ENCODE results near the gene HMCN2.

HMCN2 gene

DNA sequence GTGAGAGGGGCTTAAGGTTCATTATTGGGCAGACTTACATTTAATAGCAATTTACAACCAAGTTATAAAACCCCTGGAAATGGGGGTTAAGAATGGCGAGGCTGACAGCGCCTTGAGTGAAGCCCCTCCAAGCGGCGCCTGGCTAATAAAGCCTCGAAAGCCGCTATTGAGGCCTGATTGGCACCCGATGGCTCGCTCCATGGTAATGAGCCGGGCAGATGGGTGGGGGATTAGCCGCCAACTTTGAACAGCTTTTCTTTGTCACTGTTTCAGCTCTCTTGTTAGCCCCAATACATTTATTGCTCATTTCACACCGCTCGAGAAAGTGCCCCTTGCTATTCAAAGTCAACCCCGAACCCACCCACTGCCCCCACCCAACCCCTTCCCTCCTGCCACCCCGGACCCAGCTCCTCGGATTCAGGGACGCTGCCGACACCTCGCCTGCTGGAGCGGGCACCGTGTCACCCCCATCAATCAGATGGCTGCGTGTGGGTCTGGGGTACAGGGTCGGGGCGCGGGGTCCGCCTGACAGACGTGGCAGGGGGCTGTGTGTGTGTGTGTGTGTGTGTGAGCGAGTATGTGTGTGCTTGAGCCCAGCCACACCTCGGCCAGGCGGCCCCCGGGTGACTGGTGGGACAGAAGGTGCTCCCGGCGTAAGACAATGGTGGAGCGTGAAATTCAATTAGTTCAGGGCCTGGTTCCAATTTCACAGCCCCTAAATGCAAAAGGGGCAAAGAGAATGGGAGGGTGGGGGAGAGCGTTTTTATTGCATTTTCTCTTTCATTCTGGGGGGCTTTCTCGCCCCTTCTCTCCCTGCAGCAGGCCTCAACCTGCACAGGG is 213.4 kb downstream of the HMCN2 start:
- DNase-seq: no peak

DNA sequence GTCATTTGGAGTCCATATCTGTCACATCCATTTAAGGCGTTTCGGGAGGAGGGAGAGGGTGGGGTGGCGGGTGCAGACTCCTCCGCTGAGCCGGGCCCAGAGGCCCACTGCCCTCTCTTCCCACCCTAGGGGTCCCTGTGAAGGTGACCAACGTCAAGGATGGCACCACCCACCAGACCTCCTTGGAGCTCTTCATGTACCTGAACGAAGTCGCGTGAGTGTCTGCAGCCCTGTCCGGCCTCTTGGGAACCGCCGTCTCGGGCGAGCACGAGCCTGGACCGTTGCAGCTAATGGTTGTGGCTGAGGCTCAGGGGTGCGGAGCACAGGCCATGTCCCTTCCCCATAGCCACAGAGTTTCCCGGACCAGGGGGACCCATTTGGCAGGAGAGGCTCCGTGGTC is 214.0 kb downstream of the HMCN2 start:
- no peak for DNase-seq

- no peak for DNase-seq
Observed at GRCh38 chr9:130480673-130481072, 215.1 kb downstream of the HMCN2 start.

DNA sequence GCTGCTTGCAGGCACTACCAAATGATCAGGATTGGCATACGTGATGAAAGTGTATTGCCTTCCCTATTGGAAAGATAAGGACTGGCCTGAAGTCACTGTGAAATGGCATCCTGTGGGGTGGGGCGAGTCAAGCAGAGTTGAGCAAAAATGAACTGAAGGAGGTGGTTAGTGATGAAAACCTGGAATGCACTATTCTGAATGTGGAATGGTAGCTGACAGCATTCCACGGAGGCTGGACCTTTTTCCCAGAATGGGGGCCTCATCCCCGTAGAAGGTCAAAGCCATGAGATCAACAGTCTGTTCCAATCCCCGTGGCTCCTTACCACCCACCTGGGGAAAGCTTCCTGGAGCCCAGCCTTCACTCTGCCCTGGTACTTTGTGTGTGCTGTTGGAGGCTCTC is 216.9 kb downstream of the HMCN2 start:
- DNase-seq: no peak

GRCh38 chr9:130483371-130483971 is 217.9 kb downstream of the HMCN2 start:
- no peak for DNase-seq
